ENCODE data around the gene TEX38. TPM values are rescaled to one million over a fixed set of nuclear protein-coding genes. Genes with fewer than 3 reads are reported as not detected.
A peak's percentile ranks its signal among the peaks of the same experiment; 100 is the strongest.

The TEX38 gene
- total RNA-seq, 1 donor from 2014 or later = not detected

GRCh38 chr1:46686255-46686654 is 14.6 kb downstream of the TEX38 start:
- DNase-seq (ENCODE audit: extremely low spot score in 2 of 2) = no peak
- intact Hi-C loops (cut with DNase I) = no loop called here
- peaks cover 22% of the 10 kb centered on the region for H3K4me1 ChIP-seq
- peaks cover 0 to 86% of the 10 kb centered on the region in 2 donors for H3K36me3 ChIP-seq
- H3K4me3 ChIP-seq = no peak overlapping the region
- TF ChIP-seq POLR2AphosphoS5 (IDR thresholded peaks at IDR 0.05; ENCODE audit: insufficient read depth in 1 of 2, low read depth in 1 of 2) (no peak), POLR2A (IDR thresholded peaks at IDR 0.05) (no peak), CTCF (IDR thresholded peaks at IDR 0.05) (no peak)
- no peak overlapping the region for H3K27ac ChIP-seq
- no peaks in the 10 kb centered on the region for H3K27me3 ChIP-seq
- H3K9me3 ChIP-seq = no peaks in the 10 kb centered on the region

GRCh38 chr1:46687093-46687659 is 15.5 kb downstream of the TEX38 start:
- Histone ChIP-seq H3K9me3 (no peaks in the 10 kb centered on the region), H3K36me3 (peaks cover 0 to 79% of the 10 kb centered on the region in 2 donors), H3K27ac (no peak overlapping the region), H3K27me3 (no peaks in the 10 kb centered on the region), H3K4me1 (peaks cover 25% of the 10 kb centered on the region), H3K4me3 (no peak overlapping the region)
- DNase-seq (ENCODE audit: extremely low spot score in 2 of 2) = no peak
- intact Hi-C loops (cut with DNase I) = no loop called here
- TF ChIP-seq POLR2AphosphoS5 (IDR thresholded peaks at IDR 0.05; ENCODE audit: insufficient read depth in 1 of 2, low read depth in 1 of 2) (peak in 1 of 2 donors; percentile 66), CTCF (IDR thresholded peaks at IDR 0.05) (no peak)

GRCh38 chr1:46687921-46688509 is 16.4 kb downstream of the TEX38 start:
- Histone ChIP-seq H3K27ac (no peak overlapping the region), H3K4me1 (peaks cover 33% of the 10 kb centered on the region), H3K36me3 (peaks cover 0 to 71% of the 10 kb centered on the region in 2 donors), H3K4me3 (no peak overlapping the region), H3K9me3 (no peaks in the 10 kb centered on the region), H3K27me3 (no peaks in the 10 kb centered on the region)
- TF ChIP-seq POLR2A (IDR thresholded peaks at IDR 0.05) = no peak
- no peak for TF ChIP-seq POLR2AphosphoS5 (IDR thresholded peaks at IDR 0.05; ENCODE audit: insufficient read depth in 1 of 2, low read depth in 1 of 2)
- no peak for TF ChIP-seq CTCF (IDR thresholded peaks at IDR 0.05)
- intact Hi-C loops (cut with DNase I) = no loop called here
- no peak for DNase-seq (ENCODE audit: extremely low spot score in 2 of 2)

- peaks cover 40% of the 10 kb centered on the region for H3K4me1 ChIP-seq
- TF ChIP-seq CTCF (IDR thresholded peaks at IDR 0.05) (no peak), POLR2A (IDR thresholded peaks at IDR 0.05) (no peak), POLR2AphosphoS5 (IDR thresholded peaks at IDR 0.05; ENCODE audit: insufficient read depth in 1 of 2, low read depth in 1 of 2) (no peak)
- peaks cover 0 to 57% of the 10 kb centered on the region in 2 donors for H3K36me3 ChIP-seq
These were observed 17.7 kb downstream of the TEX38 start for GRCh38 chr1:46689356-46689755.

GRCh38 chr1:46689897-46690296 is 18.2 kb downstream of the TEX38 start:
- DNase-seq (ENCODE audit: extremely low spot score in 2 of 2) = no peak
- TF ChIP-seq CTCF (IDR thresholded peaks at IDR 0.05) = no peak
- TF ChIP-seq POLR2AphosphoS5 (IDR thresholded peaks at IDR 0.05; ENCODE audit: insufficient read depth in 1 of 2, low read depth in 1 of 2) = no peak
- TF ChIP-seq POLR2A (IDR thresholded peaks at IDR 0.05) = no peak
- intact Hi-C loops (cut with DNase I) = no loop called here
- Histone ChIP-seq H3K36me3 (peaks cover 0 to 52% of the 10 kb centered on the region in 2 donors), H3K9me3 (no peaks in the 10 kb centered on the region), H3K4me3 (no peak overlapping the region), H3K4me1 (peaks cover 40% of the 10 kb centered on the region), H3K27me3 (no peaks in the 10 kb centered on the region), H3K27ac (no peak overlapping the region)

More at GRCh38 chr1:46689356-46689755, 17.7 kb downstream of the TEX38 start:
- Histone ChIP-seq H3K9me3 (no peaks in the 10 kb centered on the region), H3K27ac (no peak overlapping the region), H3K4me3 (no peak overlapping the region), H3K27me3 (no peaks in the 10 kb centered on the region)
- intact Hi-C loops (cut with DNase I) = no loop called here
- no peak for DNase-seq (ENCODE audit: extremely low spot score in 2 of 2)

Data from vagina (tissue), 2 donors.